ENCODE measurements around the gene PLEKHA8.

Gene PLEKHA8

DNA sequence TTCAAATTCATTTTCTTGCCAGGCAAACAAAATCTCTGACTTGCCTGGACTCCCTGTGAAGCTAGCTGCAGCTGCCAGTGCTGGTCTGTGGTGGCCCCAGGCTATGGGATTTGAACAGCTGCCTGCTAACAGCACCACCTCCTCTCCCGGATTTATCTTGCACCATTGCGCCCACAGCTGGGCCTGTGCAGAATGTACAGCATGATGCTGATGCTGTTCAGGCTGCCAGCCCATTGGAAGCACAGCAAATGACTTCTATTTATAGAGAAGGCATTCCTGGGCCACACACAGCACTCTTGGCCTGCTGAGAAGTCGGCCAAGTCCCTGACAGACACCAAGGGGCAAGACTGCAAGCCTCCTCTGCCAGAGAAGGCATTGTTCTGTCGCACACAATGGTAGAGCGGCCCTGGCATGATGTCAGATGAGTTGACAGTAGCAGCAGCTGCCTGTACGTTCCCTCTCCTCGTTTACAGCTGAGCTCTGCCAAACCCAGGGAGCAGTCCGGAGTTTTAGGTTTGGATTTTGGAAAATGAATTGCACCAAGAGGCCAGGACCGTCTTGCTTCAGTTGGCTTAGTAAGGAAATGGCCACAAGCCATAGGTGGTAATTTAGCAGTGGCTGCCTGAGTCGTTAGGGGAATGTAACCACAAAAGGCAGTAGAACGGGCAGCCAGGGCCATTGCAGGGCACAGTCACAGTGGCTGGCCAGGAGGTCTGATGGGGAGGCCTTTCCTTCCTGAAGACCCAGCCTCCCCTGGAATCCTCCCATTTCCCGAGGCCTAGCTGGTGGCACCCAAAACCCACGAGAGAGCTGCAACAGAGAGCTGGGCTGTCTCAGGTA, 145.1 kb downstream of the PLEKHA8 start:
- DNase-seq (ENCODE audit: insufficient read length, low spot score) (peak; percentile 94), FAIRE-seq (peak; percentile 90)
- no peak for TF ChIP-seq POLR2A (IDR thresholded peaks at IDR 0.05; ENCODE audit: low read depth, low read length)

DNA sequence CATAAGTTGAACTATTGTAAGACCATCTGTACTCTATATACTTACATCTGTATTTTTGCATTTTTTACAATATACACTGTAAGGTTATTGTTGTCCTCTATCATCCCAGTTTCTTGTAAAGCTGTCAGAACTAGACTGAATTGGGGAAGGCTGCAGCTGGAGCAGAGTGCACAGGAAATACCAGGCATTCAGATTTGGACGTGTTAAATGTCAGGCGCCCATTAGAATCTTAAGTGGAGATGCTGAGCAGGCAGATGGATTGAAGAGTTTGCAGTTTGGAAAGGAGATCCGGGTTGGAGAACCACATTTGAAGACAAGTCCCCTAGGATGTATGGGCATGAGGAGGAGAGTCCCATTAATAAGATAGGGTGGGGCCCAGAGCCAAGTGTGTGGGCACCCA, 147.0 kb downstream of the PLEKHA8 start:
- FAIRE-seq (no peak), DNase-seq (ENCODE audit: insufficient read length, low spot score) (no peak)
- TF ChIP-seq POLR2A (IDR thresholded peaks at IDR 0.05; ENCODE audit: low read depth, low read length): no peak

DNA sequence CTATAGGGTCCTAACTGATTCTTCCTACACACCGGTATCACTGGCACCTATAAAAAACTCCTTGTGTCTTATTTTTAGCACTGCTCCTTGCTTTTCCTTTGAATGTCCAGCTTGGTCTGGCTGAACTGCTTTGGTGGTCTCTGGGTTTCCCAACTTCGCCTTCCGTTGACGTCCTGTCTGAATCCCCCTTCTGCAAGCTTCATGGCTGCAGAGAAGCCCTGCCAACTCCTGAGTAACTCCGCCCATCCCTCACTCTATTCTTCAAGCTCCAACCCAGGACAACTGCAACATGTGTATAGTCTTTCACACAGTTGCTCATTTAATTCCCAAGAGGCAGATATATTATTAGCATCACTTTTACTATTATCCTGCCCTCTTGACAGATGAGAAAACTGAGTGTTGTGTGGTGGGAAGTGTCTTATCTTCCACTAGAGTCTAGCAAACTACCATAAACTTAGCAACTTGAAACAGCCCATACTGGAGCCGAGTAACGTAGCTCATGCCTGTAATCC, 147.5 kb downstream of the PLEKHA8 start:
- DNase-seq (ENCODE audit: insufficient read length, low spot score): no peak
- no peak for FAIRE-seq
- TF ChIP-seq POLR2A (IDR thresholded peaks at IDR 0.05; ENCODE audit: low read depth, low read length): no peak

DNA sequence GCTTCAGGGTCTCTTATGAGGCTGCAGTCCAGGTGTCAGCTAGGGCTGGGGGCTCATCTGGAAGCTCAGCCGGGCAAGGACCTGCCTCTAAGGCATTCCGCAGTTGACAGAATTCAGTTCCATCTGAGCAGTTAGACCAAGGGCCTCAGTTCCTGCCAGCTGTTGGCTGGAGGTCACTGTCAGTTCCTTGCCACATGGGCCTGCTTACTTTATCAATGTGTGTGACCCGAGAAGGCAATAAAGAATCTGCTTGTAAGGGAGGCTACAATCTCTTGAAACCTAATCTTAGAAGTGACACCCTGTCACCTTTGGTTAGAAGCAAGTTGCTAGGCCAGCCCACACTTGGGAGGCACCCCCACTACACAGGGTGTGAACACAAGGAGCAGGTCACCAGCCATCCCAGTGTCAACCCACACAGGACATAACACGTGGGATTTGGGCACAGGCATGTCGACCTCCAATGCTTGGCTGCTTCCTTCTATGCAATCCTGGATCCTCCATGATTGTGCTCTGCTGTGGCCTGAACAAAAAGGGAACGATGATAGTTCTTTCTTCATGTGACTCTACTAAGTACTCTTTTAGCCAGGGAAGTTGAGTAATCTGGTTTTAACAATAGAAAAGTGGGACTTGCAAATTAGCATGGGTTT, 148.4 kb downstream of the PLEKHA8 start:
- DNase-seq (ENCODE audit: insufficient read length, low spot score) (no peak), FAIRE-seq (no peak)
- no peak for TF ChIP-seq POLR2A (IDR thresholded peaks at IDR 0.05; ENCODE audit: low read depth, low read length)

DNA sequence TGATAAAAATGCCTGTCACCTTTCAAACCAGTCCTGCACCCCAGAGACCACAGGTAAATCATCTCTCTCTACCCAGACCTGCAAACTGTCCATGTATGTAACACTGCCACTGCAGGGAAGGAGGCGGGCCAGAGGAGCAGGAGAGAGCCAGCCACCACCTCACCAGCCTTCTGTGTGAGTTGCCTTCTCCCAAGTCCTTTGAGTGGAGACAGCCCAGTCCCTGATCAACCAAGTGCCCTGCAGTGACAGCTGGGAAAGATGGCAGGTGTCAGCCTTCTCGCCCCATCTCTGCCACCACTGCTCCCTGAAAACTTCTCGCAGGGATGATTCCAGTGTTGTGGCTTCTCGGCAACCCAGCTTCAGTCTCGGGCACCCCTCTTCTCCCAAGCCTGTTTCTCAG, 149.0 kb downstream of the PLEKHA8 start:
- no peak for TF ChIP-seq POLR2A (IDR thresholded peaks at IDR 0.05; ENCODE audit: low read depth, low read length)
- FAIRE-seq (no peak), DNase-seq (ENCODE audit: insufficient read length, low spot score) (no peak)

- FAIRE-seq (no peak), DNase-seq (ENCODE audit: insufficient read length, low spot score) (no peak)
- TF ChIP-seq POLR2A (IDR thresholded peaks at IDR 0.05; ENCODE audit: low read depth, low read length): no peak
Measured at GRCh38 chr7:30177965-30178364, 149.8 kb downstream of the PLEKHA8 start.

DNA sequence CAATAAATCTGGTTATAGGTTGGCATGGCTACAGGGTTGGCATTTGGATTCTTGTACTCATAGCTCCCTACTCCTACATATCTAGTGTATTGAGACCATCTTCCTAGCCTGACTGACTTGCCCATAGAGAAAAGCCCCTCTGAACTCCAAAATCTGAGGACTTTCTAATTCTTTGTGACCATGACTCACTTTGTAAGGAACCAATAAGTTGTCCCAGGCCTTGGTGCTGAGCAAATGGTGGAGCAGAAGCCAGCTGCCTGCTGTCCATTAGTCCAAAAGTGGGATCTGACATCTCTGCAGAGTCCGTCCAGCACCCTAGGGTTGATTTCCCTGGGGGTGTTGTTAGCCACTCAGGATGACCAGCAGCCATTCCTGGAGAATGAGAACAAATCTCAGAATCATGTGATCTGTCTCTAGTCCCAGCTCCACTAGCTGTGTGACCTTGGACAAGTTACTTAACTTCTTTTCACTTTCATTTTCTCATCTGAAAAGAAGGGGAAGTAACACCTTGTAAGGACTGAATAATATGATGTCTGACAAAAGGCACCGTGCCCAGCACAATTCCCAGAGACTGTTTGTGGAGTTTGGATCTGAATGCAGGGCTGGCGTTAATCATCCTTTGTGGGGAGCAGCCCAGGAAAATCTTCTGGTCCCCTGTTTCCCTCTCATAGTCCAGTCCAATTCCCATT, 150.7 kb downstream of the PLEKHA8 start:
- no peak for TF ChIP-seq POLR2A (IDR thresholded peaks at IDR 0.05; ENCODE audit: low read depth, low read length)
- no peak for DNase-seq (ENCODE audit: insufficient read length, low spot score)
- FAIRE-seq: no peak

Data from H54 (cell line).